Gastrocnemius medialis (tissue), 4 donors: ENCODE data around the gene CERCAM. TPM values are rescaled to one million over a fixed set of nuclear protein-coding genes. Genes with fewer than 3 reads are reported as not detected.

Experiments
- ATAC-seq, 2 donors: fragments of 150-250 bp; one replicate each; pipeline ENCODE4 v1.9.1; 2016
- DNase-seq, 2 donors: peaks; one replicate each; pipeline ENCODE4 v3.0.0-alpha.2; 2019
- H3K27ac ChIP-seq, 4 donors: fragments of 200-600 bp; sonication (generic); 1 replicate in 1 of 4; 2 replicates in 3 of 4; pipeline ENCODE4 v1.5.1; 2016 to 2018; ENCODE audit warnings: mild to moderate bottlenecking in 2 of 4, moderate library complexity in 1 of 4
- H3K27me3 ChIP-seq, 3 donors: fragments of 200-600 bp; sonication (generic) in 2 of 3; 1 replicate in 1 of 3; 2 replicates in 2 of 3; pipeline versions ENCODE4 v1.5.1 to v1.6.0; 2016 to 2019; ENCODE audit warnings: mild to moderate bottlenecking in 1 of 3, moderate library complexity in 1 of 3
- H3K36me3 ChIP-seq, 2 donors: fragments of 200-600 bp; sonication (generic) in 1 of 2; one replicate each; pipeline ENCODE4 v1.5.1; 2017 to 2018
- H3K4me1 ChIP-seq, 2 donors: fragments of 200-600 bp; sonication (generic) in 1 of 2; one replicate each; pipeline ENCODE4 v1.5.1; 2016 to 2017; ENCODE audit warnings: mild to moderate bottlenecking in 2 of 2
- H3K4me3 ChIP-seq, 4 donors: fragments of 200-600 bp; sonication (generic) in 3 of 4; 1 replicate in 1 of 4; 2 replicates in 3 of 4; pipeline ENCODE4 v1.5.1; 2016 to 2019; ENCODE audit warnings: mild to moderate bottlenecking in 2 of 4
- H3K9me3 ChIP-seq, 3 donors: fragments of 200-600 bp; sonication (generic) in 2 of 3; 1 replicate in 1 of 3; 2 replicates in 2 of 3; pipeline ENCODE4 v1.5.1; 2016 to 2019
- CTCF ChIP-seq, 5 experiments: fragments of 450-650 bp in 3 of 5; fragments of 200-600 bp in 2 of 5; sonication (generic) in 2 of 5; IDR thresholded peaks in 4 of 5; conservative IDR thresholded peaks in 1 of 5; 1 replicate in 4 of 5; 2 replicates in 1 of 5; pipeline ENCODE4 v1.5.1; 2016 to 2019; ENCODE audit warnings: antibody characterized with exemption in 5 of 5, mild to moderate bottlenecking in 3 of 5, moderate library complexity in 3 of 5
- POLR2A ChIP-seq, 2 donors: fragments of 450-650 bp; IDR thresholded peaks; one replicate each; pipeline ENCODE4 v1.6.1; 2017; ENCODE audit warnings: antibody characterized with exemption in 2 of 2, mild to moderate bottlenecking in 2 of 2, moderate library complexity in 2 of 2
- in situ Hi-C, 4 donors: fragments of 200-750 bp; cut with MboI; loops; one replicate each; pipeline versions ENCODE4 v1.15.0 to v1.8.0; 2017; ENCODE audit warnings: low sequenced_read_pairs in 4 of 4
- intact Hi-C: fragments of 100-400 bp; cut with DNase I; formaldehyde crosslinking; loops from one replicate; pipeline ENCODE4 v1.15.1; 2023; ENCODE audit warnings: low total_unique reads
- total RNA-seq, 4 donors: library from RNA; depleted of rRNA; stranded (reverse); fragments of >200 nt; gene quantifications; one replicate each; pipeline versions ENCODE4 v1.1.0 to v1.2.3, GENCODE V29; 2016

The CERCAM gene
- total RNA-seq, 4 donors from 2014 or later = 1.1 to 6.1 (median 2.3) TPM

DNA sequence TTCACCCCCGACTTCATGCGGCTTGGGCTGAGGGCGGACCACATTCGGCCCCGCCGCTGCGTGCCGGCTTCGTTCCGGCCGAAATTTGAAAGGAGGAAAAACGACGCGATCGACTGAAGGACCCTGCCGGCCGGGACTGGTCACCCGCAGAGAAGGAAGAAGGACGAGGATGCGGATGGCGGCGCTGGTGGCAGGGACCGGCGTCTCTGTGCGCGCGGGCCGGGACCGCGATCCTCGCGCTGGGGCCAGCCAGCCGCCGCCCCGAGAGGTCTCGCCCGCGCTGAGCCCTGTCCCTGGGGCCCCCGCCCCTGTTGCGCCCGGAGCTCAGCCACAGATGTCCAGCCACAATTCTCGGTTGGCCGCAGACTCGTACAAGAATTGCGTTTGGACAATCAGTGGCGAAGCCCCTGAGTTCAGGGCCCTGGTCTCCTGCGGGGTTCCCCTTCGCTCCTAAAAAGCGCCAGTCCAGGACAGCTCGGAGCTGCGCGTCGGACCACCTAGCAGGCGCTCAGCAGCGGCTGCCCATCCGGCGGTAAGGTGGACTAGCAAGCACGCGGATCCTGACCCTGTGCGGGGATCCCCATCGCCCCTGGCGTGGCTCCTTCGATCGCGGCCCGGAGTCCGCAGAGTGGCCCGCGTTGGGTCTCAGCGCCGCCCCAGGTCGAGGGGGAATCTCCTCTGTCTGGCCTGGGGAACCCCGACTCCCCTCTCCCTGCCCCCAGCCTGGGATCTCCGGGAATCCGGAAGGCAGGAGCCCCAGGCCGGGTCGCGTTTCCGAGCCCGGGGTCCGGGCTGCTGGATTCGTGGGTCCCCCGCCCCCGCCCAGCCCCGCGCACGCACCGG lies 28.1 kb upstream of the CERCAM start:
- no peaks in the 10 kb centered on the region for H3K9me3 ChIP-seq
- ATAC-seq (no peak), DNase-seq (no peak)
- peaks cover 0 to 5% of the 10 kb centered on the region in 2 donors for H3K4me1 ChIP-seq
- in situ Hi-C loops (no loop called here), intact Hi-C loops (no loop called here)
- H3K36me3 ChIP-seq = peaks cover 0 to 21% of the 10 kb centered on the region in 2 donors
- no peak overlapping the region for H3K27ac ChIP-seq
- TF ChIP-seq CTCF (IDR thresholded peaks at IDR 0.05 in 4 of 5, conservative IDR thresholded peaks at IDR 0.05 in 1 of 5) (no peak), POLR2A (IDR thresholded peaks at IDR 0.05) (no peak)
- H3K27me3 ChIP-seq = no peaks in the 10 kb centered on the region
- no peak overlapping the region for H3K4me3 ChIP-seq

- DNase-seq (no peak), ATAC-seq (no peak)
- Histone ChIP-seq H3K4me3 (no peak overlapping the region), H3K36me3 (peaks cover 0 to 13% of the 10 kb centered on the region in 2 donors), H3K27me3 (peaks cover 0 to 2% (median 0%) of the 10 kb centered on the region in 3 donors), H3K9me3 (no peaks in the 10 kb centered on the region), H3K27ac (no peak overlapping the region), H3K4me1 (peaks cover 0 to 5% of the 10 kb centered on the region in 2 donors)
- in situ Hi-C loops = no loop called here
- intact Hi-C loops = no loop called here
- TF ChIP-seq POLR2A (IDR thresholded peaks at IDR 0.05) (no peak), CTCF (IDR thresholded peaks at IDR 0.05 in 4 of 5, conservative IDR thresholded peaks at IDR 0.05 in 1 of 5) (no peak)
These were observed 27.4 kb upstream of the CERCAM start for GRCh38 chr9:128393145-128393775.

- no peaks in the 10 kb centered on the region for H3K9me3 ChIP-seq
- peaks cover 0 to 5% of the 10 kb centered on the region in 2 donors for H3K4me1 ChIP-seq
- in situ Hi-C loops = no loop called here
- intact Hi-C loops = no loop called here
- no peak for DNase-seq
- H3K36me3 ChIP-seq = peaks cover 0 to 6% of the 10 kb centered on the region in 2 donors
- no peak for ATAC-seq
- H3K27ac ChIP-seq = no peak overlapping the region
- TF ChIP-seq CTCF (IDR thresholded peaks at IDR 0.05 in 4 of 5, conservative IDR thresholded peaks at IDR 0.05 in 1 of 5) (no peak), POLR2A (IDR thresholded peaks at IDR 0.05) (no peak)
- peaks cover 0 to 3% (median 0%) of the 10 kb centered on the region in 3 donors for H3K27me3 ChIP-seq
- H3K4me3 ChIP-seq = no peak overlapping the region
These were observed 26.7 kb upstream of the CERCAM start for GRCh38 chr9:128393970-128394369.

DNA sequence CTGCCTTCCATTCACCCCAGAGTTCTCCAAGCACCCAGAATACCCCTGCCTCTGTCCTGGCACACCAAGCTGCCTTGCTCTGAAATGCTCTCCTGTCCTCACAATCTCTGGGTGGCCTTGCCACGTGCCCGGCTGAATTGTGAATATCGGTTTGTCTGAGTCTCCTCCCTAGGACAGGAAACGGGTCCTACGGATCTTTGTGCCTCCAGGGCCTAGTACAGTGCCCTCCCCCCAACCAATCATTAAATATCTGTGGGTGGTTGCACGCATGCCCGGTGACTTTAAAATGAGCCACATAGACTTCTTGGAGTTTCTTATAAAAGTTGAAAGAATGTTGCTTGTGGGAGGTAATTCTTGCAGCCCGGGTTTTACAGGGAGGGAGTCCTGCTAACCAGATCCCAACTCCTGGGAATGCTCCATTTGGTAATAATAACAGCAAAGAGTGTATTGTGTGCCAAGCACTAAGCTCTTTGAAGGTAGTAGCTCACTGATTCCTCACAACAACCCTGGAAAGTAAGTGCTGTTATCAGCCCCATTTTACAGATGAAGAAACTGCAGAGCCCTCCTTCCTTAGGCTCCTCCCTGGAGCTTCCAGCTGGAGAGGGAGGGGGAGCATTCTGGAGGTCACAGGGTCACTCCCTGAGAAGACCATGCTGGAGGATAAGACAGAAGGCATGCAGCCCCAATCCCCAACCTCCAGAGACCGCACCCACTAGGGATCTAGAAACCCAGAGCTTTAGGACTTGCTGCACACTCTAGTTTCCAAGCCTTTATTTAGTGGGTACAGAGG lies 26.1 kb upstream of the CERCAM start:
- peaks cover 0 to 3% (median 2%) of the 10 kb centered on the region in 3 donors for H3K27me3 ChIP-seq
- ATAC-seq (no peak), DNase-seq (no peak)
- intact Hi-C loops (no loop called here), in situ Hi-C loops (no loop called here)
- H3K36me3 ChIP-seq = peaks cover 0 to under 1% of the 10 kb centered on the region in 2 donors
- H3K4me1 ChIP-seq = peaks cover 0 to 3% of the 10 kb centered on the region in 2 donors
- H3K27ac ChIP-seq = no peak overlapping the region
- H3K9me3 ChIP-seq = no peaks in the 10 kb centered on the region
- TF ChIP-seq POLR2A (IDR thresholded peaks at IDR 0.05) (no peak), CTCF (IDR thresholded peaks at IDR 0.05 in 4 of 5, conservative IDR thresholded peaks at IDR 0.05 in 1 of 5) (no peak)
- H3K4me3 ChIP-seq = no peak overlapping the region
